Activated naive CD8-positive, alpha-beta T cell treated with anti-CD3 and anti-CD28 coated beads, Interleukin-2, amount 50 U/mL, for 16 hours (primary cell): ENCODE data around the gene NXN.
"Not testable (repeated sequence)": the region's sequence is repeated elsewhere in the genome, so short reads cannot be mapped to it uniquely, and the experiment has no call there.

ENCODE experiments used
- DNase-seq: peaks from one replicate; pipeline ENCODE4 v3.0.0-alpha.2; 2020; ENCODE audit warnings: low read depth, low spot score

Gene NXN

DNA sequence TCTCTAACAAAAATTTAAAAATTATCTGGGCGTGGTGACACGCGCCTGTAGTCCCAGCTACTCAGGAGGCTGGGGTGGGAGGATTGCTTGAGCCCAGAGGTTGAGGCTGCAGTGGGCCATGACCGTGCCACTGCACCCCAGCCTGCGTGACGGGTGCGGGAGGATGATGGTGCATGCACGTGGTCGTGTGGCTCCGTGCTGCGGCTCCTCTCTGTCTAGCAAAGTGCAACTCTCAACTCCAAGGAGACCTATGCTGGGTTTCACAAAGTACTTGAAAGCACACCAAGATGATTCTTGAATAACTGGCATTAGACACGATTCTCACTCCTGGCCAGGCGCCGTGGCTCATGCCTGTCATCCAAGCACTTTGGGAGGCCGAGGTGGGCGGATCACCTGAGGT is 25.8 kb downstream of the NXN start:
- DNase-seq: no peak

DNA sequence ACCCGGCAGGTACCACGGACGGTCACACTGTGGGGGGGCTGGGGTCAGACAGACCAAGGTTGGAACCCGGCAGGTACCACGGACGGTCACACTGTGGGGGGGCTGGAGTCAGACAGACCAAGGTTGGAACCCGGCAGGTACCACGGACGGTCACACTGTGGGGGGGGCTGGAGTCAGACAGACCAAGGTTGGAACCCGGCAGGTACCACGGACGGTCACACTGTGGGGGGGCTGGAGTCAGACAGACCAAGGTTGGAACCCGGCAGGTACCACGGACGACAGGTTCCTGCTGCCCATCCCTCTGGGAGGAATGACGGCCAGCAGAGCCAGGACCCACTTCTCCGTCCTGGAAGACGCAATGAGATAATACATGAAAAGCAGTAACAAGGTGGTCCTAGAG is 27.0 kb downstream of the NXN start:
- not testable (repeated sequence) for DNase-seq

DNA sequence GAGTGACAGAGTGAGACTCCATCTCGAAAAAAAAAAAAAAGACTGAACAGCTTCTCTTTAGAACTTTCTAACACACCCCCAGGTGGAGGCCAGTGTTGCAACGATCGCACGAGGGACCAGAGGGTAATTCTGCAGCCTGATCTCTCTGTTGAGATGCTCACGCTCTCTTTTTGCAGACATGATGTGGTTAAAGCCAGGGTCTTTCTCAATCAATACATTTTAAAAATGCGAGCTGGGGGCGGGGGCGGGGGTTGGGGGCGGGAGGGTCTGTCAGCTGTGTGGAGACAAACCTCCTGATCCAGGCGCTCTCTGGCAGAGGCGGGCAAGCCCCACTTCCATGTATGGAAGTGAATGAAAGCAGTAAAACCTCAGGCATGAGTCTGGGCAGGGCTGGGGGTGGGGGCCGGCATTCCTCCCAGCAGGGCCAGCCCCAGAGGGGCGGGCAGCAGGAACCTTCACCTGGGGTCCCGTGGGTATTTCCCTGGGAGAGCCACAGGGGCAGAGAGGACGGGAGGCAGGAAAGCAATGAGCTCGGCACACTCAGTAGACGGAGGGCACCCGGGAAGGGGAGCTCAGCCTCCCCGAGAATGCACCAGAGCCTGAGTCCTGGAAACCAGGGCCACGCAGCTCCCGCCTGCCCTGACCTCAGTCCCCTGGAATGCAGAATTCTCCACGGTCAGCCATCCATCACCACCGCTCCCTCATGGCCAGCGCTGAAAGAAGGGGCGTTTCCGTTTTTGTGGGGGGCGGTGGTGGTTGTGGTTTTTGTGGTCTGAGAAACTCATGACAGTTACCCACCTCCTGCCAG is 28.0 kb downstream of the NXN start:
- DNase-seq: no peak

DNA sequence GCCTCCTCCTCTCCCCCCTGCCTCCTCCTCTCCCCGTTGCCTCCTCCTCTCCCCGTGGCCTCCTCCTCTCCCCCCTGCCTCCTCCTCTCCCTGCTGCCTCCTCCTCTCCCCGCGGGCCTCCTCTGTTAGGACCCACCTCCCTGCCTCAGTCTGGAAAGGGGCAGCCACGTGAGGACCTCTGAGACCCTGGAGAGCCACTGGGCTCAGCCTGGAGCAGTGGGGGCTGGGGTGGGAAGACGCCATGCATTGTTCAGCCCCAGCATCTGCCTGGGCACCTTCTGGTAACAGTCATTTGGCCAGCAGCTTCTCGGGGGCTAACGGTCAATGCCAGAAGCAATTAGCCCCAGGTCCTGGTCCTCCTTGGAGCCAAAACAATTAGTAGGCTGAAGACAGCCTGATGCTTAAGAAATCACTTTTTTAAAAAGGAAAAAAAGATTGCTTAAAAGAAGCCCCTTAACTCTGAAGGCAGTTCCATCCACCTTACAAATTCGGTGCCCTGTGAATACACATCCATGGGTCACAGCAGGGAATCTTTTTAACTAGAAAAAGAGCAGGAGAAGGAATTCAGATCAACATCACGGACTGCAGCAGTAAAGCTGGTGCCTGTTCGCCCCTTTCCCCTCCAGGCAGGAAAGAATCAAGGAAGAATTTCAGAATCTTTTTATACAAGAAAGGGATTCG is 29.8 kb downstream of the NXN start:
- no peak for DNase-seq

DNA sequence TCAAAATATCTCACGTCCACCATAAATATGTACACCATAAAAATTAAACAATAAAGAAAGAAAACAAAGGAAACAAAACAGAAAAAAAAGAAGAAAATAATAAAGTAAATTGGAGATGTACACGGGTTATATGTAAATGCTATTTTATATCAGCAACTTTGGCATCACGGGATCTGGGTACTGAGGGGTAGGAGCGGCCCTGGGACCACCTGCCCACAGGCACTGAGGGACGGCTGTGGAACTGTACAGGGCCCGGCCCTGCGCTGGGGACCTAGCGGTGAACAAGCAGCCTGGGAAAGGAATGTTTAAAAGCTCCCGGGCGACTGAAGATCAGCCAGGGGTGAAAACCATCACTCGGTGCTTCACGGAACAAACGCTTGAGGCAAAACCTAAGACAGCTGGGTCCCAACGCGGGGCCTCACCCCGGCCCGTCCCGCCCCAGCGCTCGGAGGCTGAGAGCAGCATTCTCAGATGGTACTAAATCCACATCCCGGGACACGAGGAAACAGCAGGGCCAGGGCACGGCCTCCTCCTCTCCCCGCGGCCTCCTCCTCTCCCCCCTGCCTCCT is 31.2 kb downstream of the NXN start:
- no peak for DNase-seq

DNA sequence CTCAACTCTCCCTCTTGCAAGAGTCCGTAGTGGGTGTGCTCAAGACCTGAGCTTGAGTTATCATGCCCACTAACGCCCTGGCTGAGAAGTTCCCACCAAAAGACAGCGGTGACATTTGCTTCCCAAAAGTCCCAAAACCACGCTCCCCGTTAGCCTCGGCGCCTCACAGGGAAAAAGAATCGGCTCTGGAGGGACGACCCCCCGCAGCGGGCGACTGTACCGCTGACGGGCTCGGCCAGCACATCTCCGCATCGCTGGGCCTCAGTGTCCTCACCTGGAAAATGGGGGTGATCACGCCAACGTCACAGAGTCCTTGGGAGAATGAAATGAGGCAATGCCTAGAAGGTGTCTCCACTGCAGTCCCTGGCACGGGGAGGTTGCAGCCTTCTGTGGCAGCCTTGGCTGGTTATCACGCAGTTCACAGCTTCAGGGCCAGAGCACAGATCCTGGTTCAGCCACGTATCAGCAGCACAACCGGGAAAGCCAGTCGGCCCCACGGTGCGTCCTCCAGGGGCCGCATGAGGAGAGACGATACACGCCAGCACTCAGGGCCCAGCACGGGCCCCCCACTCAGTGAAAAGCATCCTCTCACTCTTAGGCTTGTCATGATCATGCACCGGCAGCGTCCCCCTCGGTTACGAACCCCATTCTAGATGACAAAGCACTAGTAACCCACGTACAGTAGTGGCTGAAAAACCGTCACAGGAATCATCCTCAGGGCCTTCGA is 32.9 kb downstream of the NXN start:
- DNase-seq: no peak

DNA sequence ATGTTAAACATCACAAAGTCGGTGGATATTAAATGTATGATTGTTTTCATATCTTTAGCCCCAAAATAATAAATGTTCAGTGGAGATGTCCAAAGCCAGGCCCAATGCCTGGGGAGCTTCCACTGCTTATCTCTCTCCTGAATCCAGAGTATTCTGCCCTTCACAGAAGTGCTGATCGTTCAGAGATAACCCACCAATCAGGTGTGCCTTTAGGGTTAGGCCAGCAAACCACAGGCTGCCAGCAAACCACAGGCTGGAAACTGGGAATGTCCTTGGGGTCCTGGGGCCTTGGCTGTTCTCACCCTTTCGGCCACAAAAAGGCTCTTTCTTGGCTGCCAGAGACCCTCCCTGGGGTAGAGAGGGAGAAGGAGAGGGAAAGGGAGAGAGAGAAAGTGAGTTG is 33.9 kb downstream of the NXN start:
- DNase-seq: no peak

DNA sequence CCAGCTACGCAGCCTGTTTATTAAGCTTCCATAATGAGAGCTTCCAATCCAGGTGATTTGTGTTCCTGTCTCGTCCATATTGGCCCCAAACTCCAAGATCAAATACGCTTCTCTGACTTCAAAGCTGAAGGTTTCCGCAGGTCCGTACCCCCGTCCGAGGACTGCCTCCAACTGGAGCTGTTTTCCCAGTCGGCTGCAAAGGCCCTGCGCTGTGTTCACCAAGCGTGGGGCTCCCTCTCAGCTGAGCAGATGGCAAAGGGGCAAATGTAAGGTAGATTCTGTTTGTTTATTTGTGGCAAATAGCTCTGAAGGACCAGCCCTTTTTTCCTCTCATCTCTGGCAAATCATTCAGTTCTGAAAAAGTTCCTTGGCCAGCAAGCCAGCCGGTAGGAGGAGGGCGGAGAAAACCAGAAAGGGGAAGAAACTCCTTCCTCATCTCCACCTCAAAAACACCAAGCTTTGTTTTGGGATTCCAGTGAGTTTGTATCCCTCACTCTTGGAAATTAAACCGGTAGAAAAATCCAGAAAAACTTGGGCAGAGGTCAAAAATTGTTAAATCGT is 35.2 kb downstream of the NXN start:
- DNase-seq: no peak

DNA sequence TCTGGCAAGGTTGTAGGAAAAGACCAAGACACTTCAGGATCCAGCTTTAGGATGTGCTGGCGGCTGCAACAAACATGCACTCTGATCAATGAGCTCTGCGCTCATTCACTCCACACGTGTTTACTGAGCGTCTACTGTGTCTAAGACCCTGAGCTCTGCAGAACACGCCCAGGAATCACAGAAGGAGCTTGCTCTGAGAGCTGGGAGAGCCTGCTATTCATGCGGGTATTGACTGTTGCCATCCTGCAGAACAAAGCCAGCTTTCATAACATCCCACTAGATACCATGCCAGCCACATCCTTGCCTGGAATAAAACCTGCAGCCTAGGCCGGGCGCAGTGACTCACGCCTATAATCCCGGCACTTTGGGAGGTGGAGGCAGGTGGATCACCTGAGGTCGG is 44.1 kb downstream of the NXN start:
- no peak for DNase-seq

DNA sequence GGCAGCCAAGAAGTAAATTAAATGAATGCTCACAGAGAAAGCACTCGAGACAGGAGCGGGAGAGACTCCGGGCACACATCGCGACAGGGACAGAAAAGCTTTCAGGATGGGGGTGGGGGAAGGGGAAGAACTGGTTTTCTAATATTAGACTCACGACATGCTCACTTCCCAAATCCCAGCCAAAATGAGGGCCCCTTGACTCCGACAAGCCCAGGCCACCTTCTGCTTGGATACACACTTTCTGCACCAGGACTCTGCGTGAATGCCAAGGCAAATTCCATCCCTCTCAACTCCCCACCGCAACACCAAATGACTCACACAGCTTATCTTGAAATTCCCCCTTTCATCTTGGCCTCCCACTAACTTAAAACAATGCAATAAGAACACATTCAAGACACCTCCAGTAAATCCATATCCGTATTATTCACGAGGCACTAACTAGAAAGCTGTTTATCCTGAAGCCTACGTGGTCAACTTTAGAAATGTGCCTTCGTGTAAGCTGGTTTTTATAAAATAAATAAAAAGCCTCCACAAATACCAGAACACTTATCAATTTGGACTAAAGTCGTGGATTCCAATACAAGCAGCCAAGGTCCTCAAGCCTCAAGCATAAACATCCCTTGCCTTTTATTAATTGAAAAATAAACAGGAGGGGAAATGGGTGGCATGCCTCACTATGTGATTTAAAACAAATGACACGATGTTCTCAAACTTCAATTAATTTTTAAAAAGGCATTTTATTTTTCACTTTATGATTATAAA is 46.1 kb downstream of the NXN start:
- DNase-seq: no peak

DNA sequence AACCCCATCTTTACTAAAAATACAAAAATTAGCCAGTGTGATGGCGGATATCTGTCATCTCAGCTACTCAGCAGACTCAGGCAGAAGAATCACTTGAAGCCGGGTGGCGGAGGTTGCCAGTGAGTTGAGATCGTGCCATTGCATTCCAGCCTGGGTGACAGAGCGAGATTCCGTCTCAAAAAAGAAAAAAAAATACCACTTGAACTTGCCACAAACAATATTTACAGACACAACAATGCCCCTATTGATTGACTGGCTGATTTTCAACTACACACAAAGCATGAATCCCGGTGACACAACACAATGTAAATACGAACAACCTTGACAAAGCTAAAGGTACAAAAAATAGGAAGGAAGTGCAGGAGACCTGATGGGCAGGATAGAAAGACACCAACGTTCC is 49.3 kb downstream of the NXN start:
- no peak for DNase-seq

DNA sequence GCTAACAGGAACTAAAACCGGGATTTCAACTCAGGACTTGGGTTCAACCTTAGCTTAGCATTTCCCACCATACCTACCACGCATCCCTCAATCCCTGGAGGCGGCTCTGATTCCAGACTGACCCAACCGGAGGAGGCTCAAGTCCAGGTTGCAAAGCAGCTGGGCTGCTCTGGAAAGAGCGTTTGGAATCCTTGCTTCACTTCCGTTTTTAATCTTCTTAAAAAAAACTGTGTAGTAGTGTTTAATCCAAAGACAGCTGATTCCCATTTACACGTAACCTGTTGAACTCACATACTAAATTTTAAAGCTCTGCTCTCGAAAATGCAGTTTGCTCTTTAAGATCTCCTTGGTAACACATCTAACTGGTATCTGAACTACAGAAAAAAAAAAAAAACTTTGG is 50.0 kb downstream of the NXN start:
- no peak for DNase-seq

DNA sequence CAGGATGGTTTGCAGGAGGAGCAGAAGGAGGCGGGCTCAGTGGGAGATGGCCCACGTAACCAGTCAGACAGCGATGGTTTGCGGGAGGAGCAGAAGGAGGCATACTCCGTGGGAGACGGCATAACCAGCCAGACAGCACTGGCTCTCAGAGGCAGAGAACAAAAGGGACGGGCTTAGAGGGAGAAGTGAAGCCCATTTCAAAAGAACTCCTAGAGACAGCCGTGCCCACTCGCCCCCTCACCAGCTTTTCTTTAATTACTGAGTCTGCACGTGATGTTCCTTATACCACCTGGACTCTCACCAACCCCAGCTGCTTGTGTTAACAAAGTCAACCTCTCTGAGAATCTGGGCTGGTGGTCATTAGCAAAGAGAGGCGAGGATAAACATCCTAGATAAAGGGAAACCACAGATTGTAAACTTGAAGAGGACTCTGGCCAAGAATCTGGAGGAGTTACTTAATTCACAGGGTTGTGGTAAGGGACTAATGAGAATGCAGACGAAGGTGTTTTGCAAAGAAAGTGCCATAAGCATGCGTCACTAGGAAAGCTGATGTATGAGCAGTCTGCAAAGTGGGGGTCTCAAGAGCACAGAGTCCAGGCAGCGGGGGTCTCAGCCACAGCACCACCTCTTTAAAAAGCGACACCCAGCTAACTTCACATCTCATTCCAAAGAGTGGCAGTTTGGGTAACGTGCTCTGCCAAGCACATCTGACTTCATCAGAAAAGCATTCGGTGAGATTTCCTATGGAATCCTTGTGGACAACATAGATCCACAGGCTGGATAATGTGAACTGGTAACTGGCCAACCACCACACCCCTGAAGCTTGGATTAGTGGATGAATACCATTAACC is 51.7 kb downstream of the NXN start:
- DNase-seq: no peak

DNA sequence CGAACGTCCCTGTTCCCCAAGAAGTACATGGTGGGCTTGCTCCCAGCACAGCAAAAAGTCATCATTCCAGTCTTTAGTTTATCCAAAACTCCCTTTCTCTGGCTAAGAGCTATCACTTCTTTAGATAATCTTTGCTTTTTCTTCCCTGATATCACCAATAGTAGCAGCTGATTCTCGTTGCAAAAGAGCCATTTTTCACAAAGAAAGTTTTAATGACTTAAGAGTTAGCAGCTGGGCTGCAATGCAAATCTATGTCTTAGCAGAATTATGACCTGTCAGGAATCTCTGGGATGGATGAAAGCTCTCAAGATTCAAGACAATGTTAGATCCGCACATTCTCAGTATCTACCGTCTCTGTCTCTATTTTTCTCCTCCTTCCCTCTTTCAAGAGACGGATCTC is 53.8 kb downstream of the NXN start:
- DNase-seq: no peak

DNA sequence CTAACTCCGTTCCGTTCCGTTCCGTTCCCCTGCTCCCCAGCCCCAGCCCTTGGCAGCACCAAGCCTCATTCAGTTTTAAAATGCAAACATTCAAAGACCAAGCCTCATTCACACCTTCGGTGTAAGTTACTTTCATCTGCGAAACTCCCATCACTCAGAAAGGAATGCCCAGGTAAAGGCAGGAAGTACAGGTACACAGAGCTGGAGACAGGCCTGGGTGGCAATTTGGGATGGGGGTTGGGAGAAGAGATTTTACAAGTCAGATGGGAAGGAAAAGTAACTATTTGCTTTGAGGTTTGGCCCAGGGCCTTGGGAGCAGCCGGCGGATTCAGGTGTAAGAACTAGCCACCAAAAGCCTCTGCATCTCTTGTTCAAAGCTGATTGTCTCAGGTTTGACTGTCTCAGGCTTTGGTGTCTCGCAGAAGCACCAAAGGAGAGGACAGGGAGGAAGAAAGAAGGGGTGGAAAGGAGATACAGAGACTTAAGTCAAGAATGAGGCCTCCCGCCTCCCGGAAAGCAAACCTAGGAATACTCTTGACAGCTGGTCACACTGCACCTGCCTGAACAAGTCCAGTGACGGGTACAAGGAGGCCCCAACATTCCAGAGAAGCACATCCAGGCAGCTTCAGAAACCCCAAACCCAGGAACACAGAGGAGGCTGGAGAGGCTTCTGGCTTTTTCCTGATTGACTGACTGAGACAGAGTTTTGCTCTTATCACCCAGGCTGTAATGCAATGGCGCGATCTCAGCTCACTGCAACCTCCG is 54.7 kb downstream of the NXN start:
- DNase-seq: no peak

DNA sequence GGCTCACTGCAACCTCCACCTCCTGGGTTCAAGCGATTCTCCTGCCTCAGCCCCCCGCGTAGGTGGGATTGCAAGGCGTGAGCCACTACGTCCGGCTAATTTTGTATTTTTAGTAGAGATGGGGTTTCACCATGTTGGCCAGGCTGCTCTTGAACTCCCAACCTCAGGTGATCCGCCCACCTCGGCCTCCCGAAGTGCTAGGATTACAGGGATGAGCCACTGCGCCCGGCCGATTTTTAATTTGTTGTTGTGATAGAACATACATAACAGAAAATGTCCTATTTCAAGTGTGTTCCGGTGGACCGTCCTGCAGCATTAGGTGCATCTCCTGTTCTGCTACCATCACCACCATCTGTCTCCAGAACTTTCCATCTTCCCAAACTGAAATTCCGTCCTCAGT is 55.3 kb downstream of the NXN start:
- not testable (repeated sequence) for DNase-seq

DNA sequence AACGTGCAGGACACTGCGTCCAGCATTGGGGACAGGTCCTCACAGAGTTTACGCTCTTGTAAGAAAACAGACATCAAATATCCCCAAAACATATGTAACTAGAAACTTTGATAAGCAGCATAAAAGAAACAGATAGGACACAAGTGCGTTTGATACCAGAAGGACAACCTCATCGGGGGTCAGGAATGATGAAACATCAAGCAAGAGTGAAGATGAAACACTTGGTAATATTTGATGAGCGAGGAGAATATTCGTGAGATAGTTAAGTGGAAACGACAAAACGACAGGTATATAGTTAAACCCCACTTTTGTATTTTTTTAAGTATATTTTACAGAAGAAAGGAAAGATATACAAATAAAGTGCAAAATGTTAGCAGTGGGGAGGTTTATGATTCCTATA is 55.9 kb downstream of the NXN start:
- no peak for DNase-seq

DNA sequence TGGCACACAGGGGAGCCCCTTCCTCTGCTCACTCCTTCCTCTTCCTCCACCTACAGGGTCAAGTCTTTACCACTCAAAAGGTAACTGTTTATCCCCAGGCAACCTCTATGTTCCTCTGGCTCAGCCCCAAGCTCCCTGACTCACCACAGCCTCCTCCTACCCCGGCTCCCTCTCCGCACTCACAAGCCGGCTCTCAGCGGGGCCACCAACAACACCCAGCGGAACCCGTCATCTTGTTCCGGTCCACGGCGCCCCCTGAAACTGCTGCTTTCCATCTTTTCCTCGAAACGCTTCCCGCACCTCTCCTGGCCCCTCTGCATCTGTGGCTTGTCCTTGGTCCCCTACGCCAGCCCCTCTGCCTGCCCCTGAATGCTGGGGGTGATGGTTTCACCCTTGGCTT is 58.4 kb downstream of the NXN start:
- no peak for DNase-seq

DNA sequence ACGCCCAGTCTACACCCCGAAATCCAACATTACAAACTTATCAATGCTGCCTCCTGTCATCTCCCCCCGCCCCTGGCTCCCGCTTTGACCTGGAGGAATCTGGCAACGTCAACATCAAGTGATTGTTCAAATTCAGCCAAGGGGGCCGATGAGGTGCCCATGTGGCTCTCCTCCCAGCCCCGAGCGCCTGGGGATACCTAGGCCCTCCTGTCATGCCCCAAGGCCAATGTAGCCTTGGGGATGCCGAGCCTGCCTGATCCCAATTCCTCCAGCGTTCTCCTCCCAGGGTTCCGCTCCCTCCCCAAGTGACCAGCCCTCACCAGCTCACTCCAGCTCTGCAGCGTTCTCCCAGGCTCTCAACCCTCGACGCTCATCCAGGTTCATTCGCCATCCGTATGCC is 59.4 kb downstream of the NXN start:
- DNase-seq: no peak
